Measurements from ENCODE around the gene SHROOM2.
"Not testable (repeated sequence)": the region's sequence is repeated elsewhere in the genome, so short reads cannot be mapped to it uniquely, and the experiment has no call there.

SHROOM2 gene, protein sequence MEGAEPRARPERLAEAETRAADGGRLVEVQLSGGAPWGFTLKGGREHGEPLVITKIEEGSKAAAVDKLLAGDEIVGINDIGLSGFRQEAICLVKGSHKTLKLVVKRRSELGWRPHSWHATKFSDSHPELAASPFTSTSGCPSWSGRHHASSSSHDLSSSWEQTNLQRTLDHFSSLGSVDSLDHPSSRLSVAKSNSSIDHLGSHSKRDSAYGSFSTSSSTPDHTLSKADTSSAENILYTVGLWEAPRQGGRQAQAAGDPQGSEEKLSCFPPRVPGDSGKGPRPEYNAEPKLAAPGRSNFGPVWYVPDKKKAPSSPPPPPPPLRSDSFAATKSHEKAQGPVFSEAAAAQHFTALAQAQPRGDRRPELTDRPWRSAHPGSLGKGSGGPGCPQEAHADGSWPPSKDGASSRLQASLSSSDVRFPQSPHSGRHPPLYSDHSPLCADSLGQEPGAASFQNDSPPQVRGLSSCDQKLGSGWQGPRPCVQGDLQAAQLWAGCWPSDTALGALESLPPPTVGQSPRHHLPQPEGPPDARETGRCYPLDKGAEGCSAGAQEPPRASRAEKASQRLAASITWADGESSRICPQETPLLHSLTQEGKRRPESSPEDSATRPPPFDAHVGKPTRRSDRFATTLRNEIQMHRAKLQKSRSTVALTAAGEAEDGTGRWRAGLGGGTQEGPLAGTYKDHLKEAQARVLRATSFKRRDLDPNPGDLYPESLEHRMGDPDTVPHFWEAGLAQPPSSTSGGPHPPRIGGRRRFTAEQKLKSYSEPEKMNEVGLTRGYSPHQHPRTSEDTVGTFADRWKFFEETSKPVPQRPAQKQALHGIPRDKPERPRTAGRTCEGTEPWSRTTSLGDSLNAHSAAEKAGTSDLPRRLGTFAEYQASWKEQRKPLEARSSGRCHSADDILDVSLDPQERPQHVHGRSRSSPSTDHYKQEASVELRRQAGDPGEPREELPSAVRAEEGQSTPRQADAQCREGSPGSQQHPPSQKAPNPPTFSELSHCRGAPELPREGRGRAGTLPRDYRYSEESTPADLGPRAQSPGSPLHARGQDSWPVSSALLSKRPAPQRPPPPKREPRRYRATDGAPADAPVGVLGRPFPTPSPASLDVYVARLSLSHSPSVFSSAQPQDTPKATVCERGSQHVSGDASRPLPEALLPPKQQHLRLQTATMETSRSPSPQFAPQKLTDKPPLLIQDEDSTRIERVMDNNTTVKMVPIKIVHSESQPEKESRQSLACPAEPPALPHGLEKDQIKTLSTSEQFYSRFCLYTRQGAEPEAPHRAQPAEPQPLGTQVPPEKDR (N-terminal part only)

DNA sequence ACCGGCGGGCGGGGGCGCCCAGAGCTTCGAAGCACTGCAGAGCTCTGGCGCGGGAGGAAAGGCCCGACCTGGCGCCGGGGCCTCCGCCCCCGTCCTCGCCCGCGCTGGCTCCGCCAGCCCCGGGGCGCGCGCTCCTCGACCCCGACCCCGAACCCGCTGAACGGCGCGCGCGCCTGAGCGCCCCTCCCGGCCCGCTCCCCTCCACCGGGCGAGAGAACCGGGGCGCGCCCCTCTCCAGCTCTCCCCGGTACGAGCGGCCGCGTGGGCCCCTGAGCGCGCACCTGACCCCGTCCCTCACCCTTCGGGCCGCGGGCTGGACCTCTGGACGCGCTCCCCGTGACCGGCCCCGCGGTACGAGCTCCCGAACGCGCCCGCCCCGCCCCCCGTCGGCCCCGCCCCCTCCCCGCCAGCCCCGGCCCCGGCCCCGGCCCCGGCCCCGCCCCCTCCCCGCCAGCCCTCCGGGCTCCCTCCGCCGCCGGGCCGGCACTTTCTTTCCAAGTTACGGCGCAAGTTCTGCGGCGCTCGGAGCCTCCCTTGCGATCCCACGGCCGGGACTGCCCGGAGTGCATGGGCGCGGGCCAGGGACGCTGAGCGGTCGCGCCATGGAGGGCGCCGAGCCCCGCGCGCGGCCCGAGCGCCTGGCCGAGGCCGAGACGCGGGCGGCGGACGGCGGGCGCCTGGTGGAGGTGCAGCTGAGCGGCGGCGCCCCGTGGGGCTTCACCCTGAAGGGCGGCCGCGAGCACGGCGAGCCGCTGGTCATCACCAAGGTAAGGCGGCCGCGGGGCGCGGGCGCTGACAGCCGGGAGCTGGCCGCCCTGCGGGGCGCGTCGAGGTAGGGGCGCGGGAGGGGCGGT, at the start of gene SHROOM2:
SHROOM2 (plus strand) TSS at position 486 of the 854 bp plus-strand sequence; CDS start at position 603, 117 bp downstream.
- DNase-seq, result no peak

DNA sequence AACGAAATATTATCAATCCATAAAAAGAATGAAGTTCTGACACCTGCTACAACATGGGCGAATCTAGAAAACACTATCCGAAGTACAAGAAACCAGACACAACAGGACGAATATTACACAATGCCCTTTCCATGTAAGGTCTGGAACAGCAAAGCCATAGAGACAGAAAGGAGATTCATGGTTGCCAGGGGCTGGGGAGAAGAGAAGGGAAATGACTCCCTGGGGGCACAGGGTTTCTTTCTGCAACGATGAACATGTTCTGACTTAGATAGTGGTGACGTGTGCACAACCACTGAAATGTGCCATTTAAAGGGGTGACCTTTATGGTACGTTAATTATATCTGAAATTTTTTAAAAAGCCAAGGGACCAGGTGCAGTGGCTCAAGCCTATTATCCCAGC, 48.9 kb upstream of the SHROOM2 start:
- DNase-seq, result no peak

DNA sequence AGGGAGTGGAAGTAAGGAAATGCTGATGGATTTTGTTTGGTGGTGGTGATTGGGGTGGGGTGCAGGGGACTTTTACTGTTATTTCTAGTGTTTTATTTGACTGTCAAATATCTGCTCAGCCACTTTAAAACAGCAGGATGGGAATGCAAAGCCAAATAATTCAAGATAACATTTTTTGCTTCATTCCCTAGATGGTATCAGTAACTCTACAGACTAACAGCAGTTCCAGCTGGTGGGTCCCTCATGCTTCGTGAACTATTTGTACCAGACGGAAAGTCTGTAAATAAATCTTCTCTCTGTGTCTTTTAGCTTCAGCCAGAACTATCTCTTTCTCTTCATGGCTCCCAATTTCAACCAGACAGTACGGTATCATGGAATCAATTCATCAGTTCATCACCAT, 48.1 kb upstream of the SHROOM2 start:
- DNase-seq, result no peak

DNA sequence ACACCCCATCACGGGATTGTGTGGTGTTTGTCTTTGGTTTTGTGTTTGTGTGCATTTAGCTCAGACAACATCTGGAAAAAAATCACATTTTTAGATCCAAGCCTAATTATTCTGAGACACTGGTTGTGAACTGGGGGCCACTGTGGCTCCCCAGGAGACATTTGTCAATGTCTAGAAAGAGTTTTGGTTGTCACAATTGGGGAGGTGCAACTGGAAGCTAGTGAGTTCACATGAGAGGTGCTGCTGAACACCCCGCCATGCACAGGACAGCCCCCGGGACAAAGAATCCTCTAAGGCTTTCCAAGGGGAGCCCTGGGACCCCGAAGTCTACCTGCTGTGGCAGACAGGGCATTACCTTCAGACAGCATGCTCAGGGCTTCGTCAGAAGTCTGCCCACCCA, 47.1 kb upstream of the SHROOM2 start:
- no peak for DNase-seq

DNA sequence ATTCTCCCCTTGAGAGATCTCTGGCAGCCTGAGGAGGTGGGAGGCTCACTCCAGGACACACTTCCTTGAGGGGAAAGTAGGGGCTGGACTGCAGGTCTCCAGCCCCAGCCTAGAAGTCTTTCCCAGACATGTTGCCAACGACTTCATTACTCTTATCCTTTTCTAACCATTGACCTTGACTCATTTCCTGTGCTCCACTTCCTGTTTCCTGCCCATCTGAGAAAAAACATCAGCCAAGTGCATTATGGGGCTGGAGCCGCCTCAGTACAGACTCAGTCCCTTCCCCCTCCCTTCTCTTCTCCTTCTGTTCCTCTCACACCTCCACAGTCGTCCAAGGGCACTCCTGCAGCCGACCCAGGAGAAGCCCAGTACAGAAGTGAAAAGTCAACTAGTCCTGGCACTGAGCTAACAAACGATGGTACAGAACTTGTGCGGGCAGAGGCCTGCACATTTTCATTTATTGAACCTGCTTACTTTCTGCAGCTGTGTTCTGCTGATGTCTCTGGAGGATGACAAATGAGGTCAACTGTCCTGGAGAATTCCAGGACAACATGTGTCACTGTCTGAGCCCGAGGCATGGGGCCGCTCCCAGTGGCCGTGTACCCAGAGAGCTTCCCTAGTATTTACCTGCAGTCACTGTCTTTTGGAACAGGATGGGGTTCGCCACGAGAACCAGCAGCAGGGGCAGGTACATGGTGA, 40.7 kb upstream of the SHROOM2 start:
- DNase-seq, result no peak

DNA sequence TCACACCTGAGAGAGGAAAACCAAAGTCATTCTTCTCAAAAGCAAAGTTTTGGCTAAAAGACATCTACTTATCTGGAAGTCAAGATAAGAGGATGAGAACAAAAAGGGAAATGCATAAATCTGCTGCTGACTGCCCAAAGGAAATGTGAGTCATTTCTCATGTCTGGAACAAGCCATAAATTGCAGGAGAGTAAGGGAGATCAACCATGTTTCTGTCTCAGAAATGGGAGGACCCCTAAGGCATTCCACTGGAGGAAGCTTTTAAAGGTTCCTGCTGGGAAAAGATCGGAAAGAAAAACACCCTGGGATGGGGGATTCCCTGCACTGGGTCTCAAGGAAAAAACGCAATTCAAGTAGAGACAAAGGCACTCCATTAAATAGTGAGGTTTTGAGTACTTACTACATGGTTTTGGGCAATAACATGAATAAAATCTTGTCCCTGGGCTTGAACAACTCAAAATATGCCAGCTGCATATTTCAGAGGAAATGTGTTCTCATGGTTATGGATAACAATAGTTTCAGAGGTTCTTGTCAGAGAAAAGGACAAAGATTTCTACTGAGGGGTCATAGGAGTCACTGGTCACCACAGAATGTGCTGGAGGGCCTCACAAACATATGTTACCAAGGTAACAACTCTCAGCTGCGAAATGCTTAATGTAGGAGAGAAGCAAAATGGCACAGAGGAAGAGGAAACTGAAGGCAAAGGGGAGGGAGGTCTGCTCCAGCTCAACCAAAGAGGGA, 39.9 kb upstream of the SHROOM2 start:
- DNase-seq, result no peak

DNA sequence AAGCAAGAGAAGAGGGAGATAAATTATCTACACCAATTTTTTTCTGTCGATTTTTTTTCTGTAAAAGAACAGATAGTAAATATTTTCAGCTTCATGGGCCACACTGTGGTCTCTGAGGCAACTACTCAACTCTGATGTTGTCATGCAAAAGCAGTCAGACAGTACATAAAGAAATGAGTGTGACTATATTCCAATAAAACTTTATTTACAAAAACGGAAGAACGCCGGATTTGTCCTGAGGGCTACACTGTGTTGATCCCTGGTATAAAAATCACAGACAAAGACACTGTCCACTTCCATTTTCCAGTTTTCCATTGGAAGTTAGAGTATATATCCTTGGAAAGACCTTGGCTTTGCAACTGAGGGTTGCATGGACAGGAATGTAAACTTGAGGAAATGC, 38.6 kb upstream of the SHROOM2 start:
- DNase-seq, result no peak

DNA sequence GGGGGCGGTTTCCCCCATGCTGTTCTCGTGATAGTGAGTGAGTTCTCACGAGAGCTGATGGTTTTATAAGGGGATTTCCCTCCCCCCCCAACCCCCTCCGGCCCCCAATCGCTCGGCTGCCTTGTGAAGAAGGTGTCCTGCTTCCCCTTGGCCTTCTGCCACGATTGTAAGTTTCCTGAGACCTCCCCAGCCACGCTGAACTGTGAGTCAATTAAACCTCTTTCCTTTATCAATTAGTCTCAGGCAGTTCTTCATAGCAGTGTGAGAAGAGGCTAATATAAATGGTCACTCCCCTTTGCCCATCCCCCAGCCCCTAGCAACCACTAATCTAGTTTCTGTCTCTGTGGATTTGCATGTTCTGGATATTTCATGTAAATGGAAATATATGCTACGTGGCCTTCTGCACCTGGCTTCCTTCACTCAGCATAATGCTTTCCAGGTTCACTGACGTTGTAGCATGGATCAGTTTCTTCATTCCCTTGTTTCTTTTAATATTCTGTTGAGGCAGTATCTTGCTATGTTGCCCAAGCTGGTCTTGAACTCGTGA, 37.0 kb upstream of the SHROOM2 start:
- no peak for DNase-seq

DNA sequence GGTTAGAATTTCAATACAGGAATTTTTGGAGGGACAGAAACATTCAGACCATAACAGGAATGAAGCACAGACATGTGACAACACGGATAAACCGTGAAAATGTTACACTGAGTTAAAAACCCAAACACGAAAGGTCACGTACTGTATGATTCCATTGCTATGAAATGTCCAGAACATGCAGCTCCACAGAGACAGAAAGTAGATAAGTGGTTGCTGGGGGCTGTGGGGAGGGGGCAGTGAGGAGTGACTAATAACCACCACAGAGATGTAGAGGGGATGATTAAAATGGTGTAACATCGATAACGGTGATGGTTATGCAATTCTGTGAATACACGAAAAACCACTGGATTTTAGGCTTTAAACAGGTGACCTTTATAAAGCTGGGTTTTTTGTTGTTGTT, 28.9 kb upstream of the SHROOM2 start:
- DNase-seq, result no peak

DNA sequence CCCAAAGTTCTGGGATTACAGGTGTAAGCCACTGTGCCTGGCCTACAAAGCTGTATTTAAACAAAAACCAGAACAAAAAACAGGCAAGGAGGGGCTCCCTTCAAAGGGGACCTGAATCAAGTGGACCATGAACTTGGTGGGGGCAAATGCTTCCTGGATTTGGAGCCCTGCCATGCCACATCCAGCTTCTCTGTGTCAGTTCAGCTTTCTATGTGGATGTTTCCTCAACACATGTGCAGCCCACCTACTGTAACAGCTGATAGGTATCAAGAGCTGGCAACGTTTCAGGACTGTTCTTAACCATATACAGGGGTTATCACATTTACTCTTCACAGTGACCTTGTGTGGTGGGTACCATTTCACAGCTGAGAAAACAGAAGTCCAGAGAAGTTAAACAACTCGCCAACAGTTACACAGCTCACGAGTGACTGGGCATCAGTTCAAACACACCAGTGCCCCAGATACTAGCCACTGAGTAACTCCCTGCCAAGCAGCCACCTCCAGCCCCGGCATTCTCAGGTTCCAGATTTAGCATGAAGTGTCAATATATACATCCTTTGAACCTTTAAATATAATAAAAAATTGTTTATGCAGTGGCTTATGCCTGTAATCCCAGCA, 28.1 kb upstream of the SHROOM2 start:
- no peak for DNase-seq

DNA sequence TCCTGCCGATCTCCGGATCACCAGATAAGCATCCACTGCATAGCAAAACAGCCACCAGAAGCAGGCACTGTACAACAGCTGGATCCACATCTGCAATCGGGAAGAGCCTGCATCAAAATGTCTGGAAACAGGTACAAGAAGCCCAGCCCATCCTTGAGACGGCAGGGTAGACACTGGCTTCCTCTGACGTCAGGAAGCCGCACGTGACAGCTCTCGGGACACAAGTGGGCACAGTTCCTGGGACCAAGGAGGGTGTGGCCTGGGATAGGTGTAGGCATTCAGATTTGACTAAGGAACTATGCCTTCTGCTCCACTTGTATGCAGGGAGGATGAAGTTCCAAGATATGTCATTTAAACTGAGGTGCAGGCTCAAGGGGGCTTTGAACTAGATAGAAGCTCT, 26.9 kb upstream of the SHROOM2 start:
- DNase-seq, result no peak

DNA sequence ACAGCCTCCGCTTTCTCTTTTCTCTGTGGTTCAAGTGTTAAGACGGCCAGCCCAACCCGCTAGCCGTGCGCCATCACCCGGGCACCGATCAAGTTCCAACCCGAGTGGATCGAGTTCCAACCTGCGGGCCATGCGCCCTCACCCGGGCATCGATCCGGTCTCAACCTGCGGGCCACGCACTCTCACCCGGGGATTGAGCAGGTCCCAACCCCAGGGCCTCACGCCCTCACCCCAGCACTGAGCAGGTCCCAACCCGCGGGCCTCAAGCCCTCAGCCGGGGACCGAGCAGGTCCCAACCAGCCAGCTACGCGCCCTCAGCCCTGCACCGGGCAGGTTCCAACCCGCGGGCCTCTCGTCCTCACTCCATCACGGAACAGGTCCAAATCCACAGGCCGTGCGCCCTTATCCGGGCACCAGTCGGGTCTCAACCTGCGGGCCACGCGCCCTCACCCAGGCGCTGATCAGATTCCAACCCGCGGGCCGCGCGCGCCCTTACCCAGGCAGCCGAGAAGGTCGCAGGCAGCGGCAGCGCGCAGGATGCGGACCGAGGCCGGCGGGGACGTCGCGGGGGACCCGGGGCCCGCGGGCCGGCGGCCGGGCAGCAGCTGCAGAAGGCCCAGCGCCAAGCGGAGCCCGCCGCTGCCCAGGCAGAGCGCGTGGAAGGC, 21.0 kb upstream of the SHROOM2 start:
- no peak for DNase-seq

DNA sequence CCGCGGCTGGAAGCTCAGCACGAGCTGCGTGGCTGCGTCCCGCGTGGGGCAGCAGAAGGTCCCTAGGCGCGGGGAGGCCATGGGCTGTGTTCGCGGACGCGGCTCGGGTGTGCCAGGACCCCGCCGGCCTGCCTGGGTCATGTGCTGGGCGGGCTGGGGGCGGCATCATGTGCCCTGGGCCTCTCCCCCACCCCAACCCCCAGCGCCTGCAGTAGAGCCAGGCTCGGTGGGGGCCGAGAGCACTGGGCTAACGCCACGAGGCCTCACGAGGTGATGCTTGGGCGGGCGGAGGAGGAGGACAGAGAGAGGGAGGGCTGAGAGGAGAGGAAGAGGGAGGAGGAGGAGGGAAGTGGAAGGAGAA, 20.5 kb upstream of the SHROOM2 start, which contains the start of gene GPR143:
GPR143 (minus strand) TSS at position 111 of the 361 bp plus-strand sequence; CDS start at position 81, 30 bp downstream.
- DNase-seq, result no peak

DNA sequence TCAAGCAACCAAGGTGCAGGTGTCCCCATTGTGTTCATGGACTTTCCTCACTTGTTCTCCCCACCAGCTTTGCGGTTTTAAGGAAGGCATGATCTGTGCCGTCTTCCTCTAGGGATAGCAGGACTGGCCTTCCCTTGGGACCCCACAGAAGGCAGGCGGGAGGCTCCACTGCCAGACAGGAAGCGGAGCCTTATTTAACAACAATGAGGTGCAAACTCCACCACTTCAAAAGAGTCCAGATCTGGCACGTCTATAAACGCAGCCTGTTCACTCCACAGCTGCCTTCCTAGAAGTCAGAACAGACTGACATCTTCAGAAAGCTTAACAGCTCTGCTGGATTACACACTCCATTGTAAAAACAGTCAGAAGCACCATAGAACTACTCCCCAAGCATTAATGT, 18.9 kb upstream of the SHROOM2 start:
- no peak for DNase-seq

DNA sequence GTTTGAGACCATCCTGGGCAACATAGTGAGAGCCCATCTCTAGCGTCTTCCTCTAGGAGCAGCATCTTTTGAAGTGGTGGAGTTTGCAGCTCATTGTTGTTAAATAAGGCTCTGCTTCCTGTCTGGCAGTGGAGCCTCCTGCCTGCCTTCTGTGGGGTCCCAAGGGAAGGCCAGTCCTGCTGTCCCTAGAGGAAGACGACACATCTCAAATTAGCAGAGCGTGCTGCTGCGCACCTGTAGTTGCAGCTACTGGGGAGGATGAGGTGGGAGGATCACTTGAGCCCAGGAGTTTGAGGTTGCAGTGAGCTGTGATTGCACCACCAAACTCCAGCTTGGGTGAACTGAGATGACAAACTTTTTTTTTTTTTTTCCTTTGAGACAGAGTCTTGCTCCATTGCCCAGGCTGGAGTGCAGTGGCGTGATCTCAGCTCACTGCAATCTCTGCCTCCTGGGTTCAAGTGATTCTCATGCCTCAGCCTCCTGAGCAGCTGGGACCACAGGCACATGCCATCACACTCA, 17.8 kb upstream of the SHROOM2 start:
- not testable (repeated sequence) for DNase-seq

DNA sequence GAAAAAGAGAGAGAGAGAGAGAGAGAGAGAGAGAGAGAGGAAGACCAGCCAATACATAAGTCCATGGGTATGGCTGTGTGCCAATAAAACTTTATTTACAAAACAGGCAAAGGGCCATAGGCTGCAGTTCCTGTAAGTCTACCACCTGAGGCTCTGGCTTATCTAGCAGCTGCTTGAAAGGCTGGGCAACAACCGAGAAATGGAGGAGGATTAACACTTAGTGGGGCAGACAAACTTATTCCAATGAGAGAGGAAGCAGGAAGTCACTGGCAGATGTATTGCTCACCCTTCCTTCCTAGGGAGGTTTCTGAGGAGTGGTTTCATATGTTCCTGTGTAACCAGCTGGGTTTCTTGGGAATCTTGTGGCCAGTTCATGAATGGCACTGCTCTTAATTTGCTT, 15.9 kb upstream of the SHROOM2 start:
- no peak for DNase-seq

DNA sequence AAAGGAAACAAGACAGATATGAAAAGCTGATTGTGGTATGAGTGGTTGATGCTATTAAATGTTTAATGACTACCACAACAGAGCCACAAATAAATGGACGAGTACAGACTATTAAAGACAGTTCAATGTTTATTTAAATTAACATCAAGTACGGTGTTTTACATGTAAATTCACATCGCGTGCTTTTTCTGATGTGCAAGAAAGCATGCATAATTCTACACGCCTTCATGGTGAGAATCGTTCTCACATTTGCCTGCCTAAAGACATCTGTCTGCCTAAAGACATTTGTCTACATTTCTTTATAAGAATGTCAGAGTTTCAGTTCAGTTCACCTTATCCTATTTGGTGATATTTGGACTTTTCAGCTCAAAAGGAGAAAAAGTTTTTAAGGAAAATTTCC, 13.3 kb upstream of the SHROOM2 start:
- no peak for DNase-seq

DNA sequence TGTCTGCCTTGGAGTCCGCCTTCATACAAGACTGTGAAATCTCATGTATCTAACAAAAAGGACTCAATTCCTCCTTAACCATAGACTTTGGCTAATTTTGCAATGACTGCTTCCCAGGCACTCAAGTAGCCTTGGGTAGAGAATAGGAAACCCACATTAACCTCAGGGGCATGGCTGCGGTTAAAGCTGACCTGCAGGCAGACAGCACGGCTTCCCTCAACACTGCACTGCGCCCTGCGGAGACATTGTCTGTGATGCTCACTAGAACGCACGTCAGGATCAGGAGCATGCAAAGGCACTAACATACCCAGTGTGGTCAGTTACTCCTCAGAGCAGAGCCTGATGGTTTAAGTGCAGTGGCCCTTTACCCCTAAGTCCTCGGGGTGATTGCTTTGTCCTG, 10.3 kb upstream of the SHROOM2 start:
- DNase-seq, result peak; percentile 20

DNA sequence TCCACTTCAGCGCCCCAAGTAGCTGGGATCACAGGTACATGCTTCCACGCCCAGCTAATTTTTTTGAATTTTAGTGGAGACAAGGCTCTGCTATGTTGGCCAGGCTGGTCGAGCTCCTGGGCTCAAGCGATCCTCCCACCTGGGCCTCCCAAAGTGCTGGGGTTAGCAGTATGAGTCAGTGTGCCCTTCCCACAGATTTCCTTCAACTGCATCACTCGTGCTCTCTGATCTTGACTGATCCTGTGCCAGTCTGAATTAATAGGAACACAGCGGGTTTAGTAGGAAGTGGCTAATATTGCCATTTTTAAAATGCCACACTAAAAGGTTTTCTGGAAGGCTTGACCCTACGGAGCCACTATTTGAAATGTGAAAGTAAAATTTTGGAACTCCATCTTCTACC, 4.3 kb upstream of the SHROOM2 start:
- no peak for DNase-seq

Measured in hematopoietic multipotent progenitor cell treated with erythropoietin and hydrocortisone succinate and interleukin-3 and kit ligand, for 6 days (in vitro differentiated cells).